Uterus (tissue), 4 donors: ENCODE measurements around the gene STAC. TPM values are rescaled to one million over a fixed set of nuclear protein-coding genes. Genes with fewer than 3 reads are reported as not detected.

Source experiments
- DNase-seq, 2 donors: peaks; one replicate each; pipeline ENCODE4 v3.0.0-alpha.2; 2019 to 2020
- H3K27ac ChIP-seq, 2 donors: fragments of 200-600 bp; sonication (generic); 1 replicate in 1 of 2; 2 replicates in 1 of 2; pipeline ENCODE4 v1.5.1; 2016 to 2018
- H3K27me3 ChIP-seq, 2 donors: fragments of 200-600 bp; sonication (generic); one replicate each; pipeline ENCODE4 v1.5.1; 2018 to 2019; ENCODE audit warnings: control low read depth in 1 of 2
- H3K36me3 ChIP-seq, 2 donors: fragments of 200-600 bp; sonication (generic); one replicate each; pipeline ENCODE4 v1.5.1; 2019; ENCODE audit warnings: control low read depth in 1 of 2
- H3K4me1 ChIP-seq, 2 donors: fragments of 200-600 bp; sonication (generic); one replicate each; pipeline ENCODE4 v1.5.1; 2018 to 2019; ENCODE audit warnings: control low read depth in 1 of 2
- H3K4me3 ChIP-seq, 2 donors: fragments of 200-600 bp; sonication (generic); 1 replicate in 1 of 2; 2 replicates in 1 of 2; pipeline ENCODE4 v1.5.1; 2018 to 2019; ENCODE audit warnings: mild to moderate bottlenecking in 1 of 2
- H3K9me3 ChIP-seq, 2 donors: fragments of 200-600 bp; sonication (generic); one replicate each; pipeline ENCODE4 v1.5.1; 2019; ENCODE audit warnings: control low read depth in 1 of 2
- POLR2A ChIP-seq, 2 donors: fragments of 450-650 bp; IDR thresholded peaks; one replicate each; pipeline ENCODE4 v1.6.1; 2016; ENCODE audit warnings: antibody characterized with exemption in 2 of 2, mild to moderate bottlenecking in 1 of 2, moderate library complexity in 1 of 2
- intact Hi-C: fragments of 100-400 bp; cut with DNase I; formaldehyde crosslinking; loops from one replicate; pipeline ENCODE4 v1.15.1; 2023; ENCODE audit warnings: low total_unique reads
- total RNA-seq, 4 donors: library from RNA; depleted of rRNA in 3 of 4; stranded (reverse); fragments of >200 nt in 3 of 4; gene quantifications; one replicate each; pipeline versions ENCODE4 v1.1.0 to v1.2.4, GENCODE V29; 2014 to 2023
- TF ChIP-seq, protein P1 (sequence below), 4 experiments: fragments of 200-600 bp in 2 of 4; fragments of 450-650 bp in 2 of 4; sonication (generic) in 2 of 4; IDR thresholded peaks; one replicate each; pipeline ENCODE4 v1.5.1; 2016 to 2019; ENCODE audit warnings: antibody characterized with exemption in 4 of 4, mild to moderate bottlenecking in 2 of 4, moderate library complexity in 1 of 4
- donor health status: DM: yes; HTN: yes; CAD: no.

The STAC gene
- total RNA-seq, 4 donors from 2014 or later: under 0.01 to 3.3 (median 1.8) TPM

DNA sequence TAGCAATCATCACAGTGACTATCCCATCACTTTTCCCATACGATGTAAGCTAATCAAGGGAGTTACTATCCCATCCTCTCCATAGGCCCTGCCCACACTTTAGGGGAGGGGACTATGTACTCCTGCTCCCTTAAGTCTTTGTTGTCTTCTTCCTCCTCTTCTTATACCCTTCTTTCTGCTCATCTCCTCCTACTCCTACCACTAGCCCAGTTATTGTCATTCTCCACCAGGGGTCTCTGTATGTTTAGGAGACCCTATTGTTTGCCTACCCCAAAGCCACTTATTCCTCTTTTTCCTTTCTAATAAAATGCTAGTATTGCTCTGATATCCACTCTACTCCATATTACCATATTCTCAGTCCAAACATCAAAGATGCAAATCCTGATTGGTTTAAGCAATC is 27.8 kb downstream of the STAC start:
- no peak for TF ChIP-seq POLR2A (IDR thresholded peaks at IDR 0.05)
- TF ChIP-seq, protein P1, sequence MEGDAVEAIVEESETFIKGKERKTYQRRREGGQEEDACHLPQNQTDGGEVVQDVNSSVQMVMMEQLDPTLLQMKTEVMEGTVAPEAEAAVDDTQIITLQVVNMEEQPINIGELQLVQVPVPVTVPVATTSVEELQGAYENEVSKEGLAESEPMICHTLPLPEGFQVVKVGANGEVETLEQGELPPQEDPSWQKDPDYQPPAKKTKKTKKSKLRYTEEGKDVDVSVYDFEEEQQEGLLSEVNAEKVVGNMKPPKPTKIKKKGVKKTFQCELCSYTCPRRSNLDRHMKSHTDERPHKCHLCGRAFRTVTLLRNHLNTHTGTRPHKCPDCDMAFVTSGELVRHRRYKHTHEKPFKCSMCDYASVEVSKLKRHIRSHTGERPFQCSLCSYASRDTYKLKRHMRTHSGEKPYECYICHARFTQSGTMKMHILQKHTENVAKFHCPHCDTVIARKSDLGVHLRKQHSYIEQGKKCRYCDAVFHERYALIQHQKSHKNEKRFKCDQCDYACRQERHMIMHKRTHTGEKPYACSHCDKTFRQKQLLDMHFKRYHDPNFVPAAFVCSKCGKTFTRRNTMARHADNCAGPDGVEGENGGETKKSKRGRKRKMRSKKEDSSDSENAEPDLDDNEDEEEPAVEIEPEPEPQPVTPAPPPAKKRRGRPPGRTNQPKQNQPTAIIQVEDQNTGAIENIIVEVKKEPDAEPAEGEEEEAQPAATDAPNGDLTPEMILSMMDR (IDR thresholded peaks at IDR 0.05): no peak
- no peak overlapping the region for H3K4me3 ChIP-seq
- no peaks in the 10 kb centered on the region for H3K9me3 ChIP-seq
- no peak overlapping the region for H3K27ac ChIP-seq
- H3K4me1 ChIP-seq: no peaks in the 10 kb centered on the region
- no peaks in the 10 kb centered on the region for H3K27me3 ChIP-seq
- DNase-seq: no peak
- intact Hi-C loops: no loop called here
- no peaks in the 10 kb centered on the region for H3K36me3 ChIP-seq

DNA sequence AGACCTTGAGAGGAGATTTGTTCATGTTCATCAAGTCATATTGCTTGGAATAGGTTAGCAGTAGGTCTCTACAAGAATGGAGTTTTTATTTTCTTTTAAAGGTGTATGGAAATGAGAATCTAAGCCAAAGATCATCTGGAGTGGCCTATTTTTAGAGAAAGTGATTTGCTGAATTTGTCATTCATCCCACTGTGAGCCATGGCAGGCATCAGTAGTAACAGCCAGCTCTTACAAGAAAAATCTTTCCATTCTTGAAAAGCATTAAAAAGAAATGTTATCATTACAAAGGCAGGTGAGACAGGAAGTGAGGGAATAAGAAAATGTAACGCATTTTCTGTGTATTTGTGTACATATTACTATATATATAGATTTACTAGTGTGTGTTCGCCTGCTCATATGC is 29.6 kb downstream of the STAC start:
- no peak for TF ChIP-seq POLR2A (IDR thresholded peaks at IDR 0.05)
- TF ChIP-seq, protein P1 (IDR thresholded peaks at IDR 0.05): no peak
- DNase-seq: no peak
- H3K9me3 ChIP-seq: peaks cover 0 to 1% of the 10 kb centered on the region in 2 donors
- H3K27ac ChIP-seq: no peak overlapping the region
- H3K27me3 ChIP-seq: no peaks in the 10 kb centered on the region
- no peaks in the 10 kb centered on the region for H3K36me3 ChIP-seq
- H3K4me1 ChIP-seq: no peaks in the 10 kb centered on the region
- no peak overlapping the region for H3K4me3 ChIP-seq
- intact Hi-C loops: no loop called here

DNA sequence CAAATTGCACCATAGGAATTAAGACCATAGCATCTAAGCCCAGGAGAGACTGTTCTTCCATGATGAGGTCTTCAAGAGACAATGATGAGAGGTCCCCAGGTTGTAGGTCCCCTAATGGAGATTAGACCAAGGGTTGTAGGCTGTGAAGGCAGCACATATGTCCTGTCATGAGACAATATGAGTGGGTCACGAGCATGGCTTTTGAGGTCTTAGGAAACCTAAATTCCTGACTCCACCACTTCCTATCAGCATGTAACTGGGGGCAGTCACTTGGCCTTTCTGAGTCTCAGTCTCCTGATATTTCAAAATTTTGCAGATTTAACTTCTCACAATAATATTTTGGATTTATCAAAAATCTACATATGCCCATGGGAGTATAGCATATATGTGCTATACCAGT is 31.3 kb downstream of the STAC start:
- Histone ChIP-seq H3K9me3 (peaks cover 0 to 4% of the 10 kb centered on the region in 2 donors), H3K27ac (no peak overlapping the region), H3K27me3 (no peaks in the 10 kb centered on the region), H3K4me1 (no peaks in the 10 kb centered on the region), H3K4me3 (no peak overlapping the region), H3K36me3 (no peaks in the 10 kb centered on the region)
- TF ChIP-seq, protein P1 (IDR thresholded peaks at IDR 0.05): no peak
- no peak for TF ChIP-seq POLR2A (IDR thresholded peaks at IDR 0.05)
- no peak for DNase-seq
- intact Hi-C loops: no loop called here

DNA sequence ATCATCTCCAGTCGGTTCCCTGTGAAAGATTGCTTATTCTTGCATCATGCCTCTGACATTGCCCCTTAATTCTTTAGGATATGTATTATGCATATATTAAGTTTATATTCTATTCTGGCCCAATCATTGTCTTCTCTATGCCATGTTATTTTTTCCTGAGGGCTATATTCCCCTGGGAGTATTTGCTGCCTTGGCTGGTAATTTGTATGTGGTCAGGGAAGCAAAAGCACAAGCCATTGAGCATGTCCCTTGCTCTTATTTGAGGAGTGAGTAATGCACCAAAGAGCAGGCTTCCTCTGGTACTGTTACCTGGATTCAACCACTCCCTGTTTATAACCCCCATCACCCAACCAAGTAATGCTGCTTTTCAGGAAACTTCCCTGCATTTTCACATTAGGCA is 36.3 kb downstream of the STAC start:
- no peaks in the 10 kb centered on the region for H3K4me1 ChIP-seq
- H3K27ac ChIP-seq: no peak overlapping the region
- DNase-seq: no peak
- peaks cover 0 to 4% of the 10 kb centered on the region in 2 donors for H3K9me3 ChIP-seq
- TF ChIP-seq, protein P1 (IDR thresholded peaks at IDR 0.05): no peak
- no peak for TF ChIP-seq POLR2A (IDR thresholded peaks at IDR 0.05)
- no peak overlapping the region for H3K4me3 ChIP-seq
- H3K36me3 ChIP-seq: no peaks in the 10 kb centered on the region
- intact Hi-C loops: no loop called here
- no peaks in the 10 kb centered on the region for H3K27me3 ChIP-seq

DNA sequence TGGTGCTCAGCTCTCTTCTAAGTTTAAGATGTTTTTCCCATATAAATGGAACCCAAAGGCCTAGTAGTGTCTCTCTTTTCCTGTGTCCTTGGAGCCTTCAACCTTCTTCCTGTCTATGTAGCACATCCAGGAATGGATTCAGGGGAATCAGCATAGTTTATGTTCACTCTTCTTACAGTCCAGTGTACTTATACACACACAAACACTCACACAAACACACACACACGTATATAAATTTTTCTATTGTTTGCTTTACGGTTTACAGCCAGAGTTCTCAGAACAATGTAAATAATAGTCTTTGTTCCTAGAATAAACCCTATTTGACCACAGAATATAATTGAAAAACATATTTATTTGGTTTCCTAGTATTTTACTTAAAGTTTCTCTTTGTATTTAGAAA is 36.9 kb downstream of the STAC start:
- no peak for DNase-seq
- Histone ChIP-seq H3K9me3 (peaks cover 0 to 4% of the 10 kb centered on the region in 2 donors), H3K4me3 (no peak overlapping the region), H3K36me3 (no peaks in the 10 kb centered on the region), H3K4me1 (no peaks in the 10 kb centered on the region), H3K27ac (no peak overlapping the region), H3K27me3 (no peaks in the 10 kb centered on the region)
- intact Hi-C loops: no loop called here
- TF ChIP-seq, protein P1 (IDR thresholded peaks at IDR 0.05): no peak
- TF ChIP-seq POLR2A (IDR thresholded peaks at IDR 0.05): no peak
